IMR-90 (cell line): Measurements from ENCODE around the gene SAFB2. TPM values are rescaled to one million over a fixed set of nuclear protein-coding genes. Genes with fewer than 3 reads are reported as not detected.

ENCODE experiments used
- ATAC-seq: fragments of 200-7000 bp; cut with Tn5 transposase; 2 replicates; pipeline ENCODE4 v1.9.1; 2020; ENCODE audit warnings: low read depth, mild to moderate bottlenecking, moderate library complexity
- BruUV-seq: library from RNA; stranded (reverse); fragments of 400-500 nt; replicated peaks from 2 replicates; lab custom pipeline; 2021; lab: Mats Ljungman, UMichigan
- CTCF ChIA-PET: fragments of 300-600 bp; formaldehyde crosslinking; extraction: SDS; loops from one replicate; lab custom pipeline; 2021; ENCODE audit warnings: antibody characterized with exemption; lab: Yijun Ruan, JAX
- POLR2A ChIA-PET: fragments of 300-600 bp; sonication (Branson Sonifier 250); formaldehyde crosslinking; loops from one replicate; lab custom pipeline; 2022; ENCODE audit warnings: antibody characterized with exemption; ENCODE audit not compliant: unreplicated experiment; lab: Charles Lee
- DNase-seq: peaks from one replicate; pipeline ENCODE4 v3.0.0; 2013
- H2AFZ ChIP-seq: replicated peaks from 2 replicates; pipeline ENCODE3; 2013; ENCODE audit warnings: low read length, mild to moderate bottlenecking; ENCODE audit not compliant: poor library complexity
- H2AK5ac ChIP-seq: 2 replicates; pipeline ENCODE4 v1.6.1; 2013; ENCODE audit warnings: low read depth, low read length, inconsistent platforms
- H2AK9ac ChIP-seq: replicated peaks from 2 replicates; pipeline ENCODE3; 2013; ENCODE audit warnings: mild to moderate bottlenecking, low read depth, low read length, moderate library complexity; ENCODE audit not compliant: poor library complexity
- H2BK120ac ChIP-seq: 2 replicates; pipeline ENCODE4 v1.6.1; 2013; ENCODE audit warnings: low read depth, low read length, inconsistent platforms
- H2BK15ac ChIP-seq: 3 replicates; pipeline ENCODE4 v1.6.1; 2013; ENCODE audit warnings: low read depth, low read length, inconsistent platforms
- H2BK20ac ChIP-seq: 2 replicates; pipeline ENCODE4 v1.6.1; 2013; ENCODE audit warnings: low read depth, mild to moderate bottlenecking, inconsistent platforms, low read length, moderate library complexity
- H2BK5ac ChIP-seq: 2 replicates; pipeline ENCODE4 v1.6.1; 2013; ENCODE audit warnings: mild to moderate bottlenecking, low read depth, low read length, inconsistent platforms; ENCODE audit not compliant: poor library complexity, severe bottlenecking
- H3K14ac ChIP-seq: replicated peaks from 2 replicates; pipeline ENCODE4 v1.6.1; 2013; ENCODE audit warnings: low read depth, low read length, inconsistent platforms
- H3K18ac ChIP-seq: 2 replicates; pipeline ENCODE4 v1.6.1; 2013; ENCODE audit warnings: low read depth, low read length, control low read depth
- H3K23ac ChIP-seq: 2 replicates; pipeline ENCODE4 v1.6.1; 2013; ENCODE audit warnings: low read depth, low read length, inconsistent platforms
- H3K27ac ChIP-seq: 2 replicates; pipeline ENCODE4 v1.5.1; 2013; ENCODE audit warnings: mild to moderate bottlenecking, control low read depth, low read length; ENCODE audit not compliant: insufficient read depth
- H3K27me3 ChIP-seq: 2 replicates; pipeline ENCODE4 v1.6.1; 2013; ENCODE audit warnings: low read length; ENCODE audit not compliant: control insufficient read depth, insufficient read depth
- H3K36me3 ChIP-seq: 2 replicates; pipeline ENCODE4 v1.6.1; 2013; ENCODE audit warnings: low read length, mixed read lengths; ENCODE audit not compliant: control insufficient read depth, insufficient read depth
- H3K4ac ChIP-seq: 2 replicates; pipeline ENCODE4 v1.6.1; 2013; ENCODE audit warnings: low read depth, low read length, inconsistent platforms
- H3K4me1 ChIP-seq: 2 replicates; pipeline ENCODE4 v1.6.1; 2013; ENCODE audit warnings: low read length, mixed read lengths; ENCODE audit not compliant: control insufficient read depth, insufficient read depth
- H3K4me2 ChIP-seq: 2 replicates; pipeline ENCODE4 v1.6.1; 2013; ENCODE audit warnings: low read depth, mild to moderate bottlenecking, control low read depth, low read length, moderate library complexity
- H3K4me3 ChIP-seq: 2 replicates; pipeline ENCODE4 v1.5.1; 2013; ENCODE audit warnings: low read depth, mild to moderate bottlenecking, control low read depth, low read length, moderate library complexity; ENCODE audit not compliant: insufficient read depth
- H3K56ac ChIP-seq: 2 replicates; pipeline ENCODE4 v1.6.1; 2013; ENCODE audit warnings: low read length, inconsistent platforms; ENCODE audit not compliant: insufficient read depth; ENCODE audit errors: extremely low read depth
- H3K79me1 ChIP-seq, 2 experiments: 2 replicates each; pipeline ENCODE4 v1.6.1; 2013; ENCODE audit warnings: low read length in 2 of 2, inconsistent platforms in 1 of 2, low read depth in 1 of 2
- H3K9ac ChIP-seq: 2 replicates; pipeline ENCODE4 v1.6.1; 2013; ENCODE audit warnings: low read depth, low read length, control low read depth
- H3K9me1 ChIP-seq: 2 replicates; pipeline ENCODE4 v1.6.1; 2013; ENCODE audit warnings: low read length, inconsistent platforms; ENCODE audit not compliant: insufficient read depth
- H3K9me3 ChIP-seq: 2 replicates; pipeline ENCODE4 v1.6.1; 2013; ENCODE audit warnings: low read length; ENCODE audit not compliant: control insufficient read depth, insufficient read depth
- H4K20me1 ChIP-seq: 2 replicates; pipeline ENCODE4 v1.6.1; 2013; ENCODE audit warnings: low read length, inconsistent platforms; ENCODE audit not compliant: insufficient read depth
- H4K5ac ChIP-seq: 2 replicates; pipeline ENCODE4 v1.6.1; 2013; ENCODE audit warnings: mild to moderate bottlenecking, low read depth, low read length, control low read depth
- H4K8ac ChIP-seq, 2 experiments: 2 replicates each; pipeline ENCODE4 v1.6.1; 2013; ENCODE audit warnings: low read depth in 2 of 2, low read length in 2 of 2, control low read depth in 1 of 2, inconsistent platforms in 1 of 2
- H4K91ac ChIP-seq: 2 replicates; pipeline ENCODE4 v1.6.1; 2013; ENCODE audit warnings: low read depth, low read length, inconsistent platforms; ENCODE audit not compliant: insufficient read depth
- BHLHE40 ChIP-seq: fragments of 150-350 bp; IDR thresholded peaks from 2 replicates; pipeline ENCODE4 v1.6.1; 2016; ENCODE audit warnings: mild to moderate bottlenecking, low read depth, low read length
- CEBPB ChIP-seq: IDR thresholded peaks from 2 replicates; pipeline ENCODE4 v1.6.1; 2012; ENCODE audit warnings: low read depth, low read length, improper control_type of control experiment
- CHD1 ChIP-seq: IDR thresholded peaks from 2 replicates; pipeline ENCODE4 v1.6.1; 2012; ENCODE audit warnings: low read depth, low read length, improper control_type of control experiment
- CTCF ChIP-seq: conservative IDR thresholded peaks from 2 replicates; pipeline ENCODE4 v1.5.1; 2012; ENCODE audit warnings: mild to moderate bottlenecking, low read depth, low read length, improper control_type of control experiment
- ELK1 ChIP-seq: fragments of 150-350 bp; IDR thresholded peaks from 2 replicates; pipeline ENCODE4 v1.6.1; 2016; ENCODE audit warnings: low read depth, mild to moderate bottlenecking, low read length, moderate library complexity, borderline replicate concordance
- FOS ChIP-seq: fragments of 150-350 bp; IDR thresholded peaks from 2 replicates; pipeline ENCODE4 v1.6.1; 2016; ENCODE audit warnings: low read depth, low read length
- MAFK ChIP-seq: IDR thresholded peaks from 2 replicates; pipeline ENCODE4 v1.6.1; 2012; ENCODE audit warnings: low read depth, low read length, improper control_type of control experiment
- MAZ ChIP-seq: IDR thresholded peaks from 2 replicates; pipeline ENCODE4 v1.6.1; 2012; ENCODE audit warnings: low read depth, mild to moderate bottlenecking, low read length, improper control_type of control experiment, moderate library complexity, borderline replicate concordance
- MXI1 ChIP-seq: IDR thresholded peaks from 2 replicates; pipeline ENCODE4 v1.6.1; 2012; ENCODE audit warnings: low read depth, mild to moderate bottlenecking, low read length, moderate library complexity, borderline replicate concordance
- NFE2L2 ChIP-seq: fragments of 150-350 bp; IDR thresholded peaks from 2 replicates; pipeline ENCODE4 v1.6.1; 2016; ENCODE audit warnings: low read depth, mild to moderate bottlenecking, low read length
- POLR2A ChIP-seq: IDR thresholded peaks from 2 replicates; pipeline ENCODE4 v1.6.1; 2012; ENCODE audit warnings: mild to moderate bottlenecking, low read depth, low read length
- RAD21 ChIP-seq: IDR thresholded peaks from 2 replicates; pipeline ENCODE4 v1.6.1; 2012; ENCODE audit warnings: low read length, improper control_type of control experiment
- RCOR1 ChIP-seq: IDR thresholded peaks from 2 replicates; pipeline ENCODE4 v1.6.1; 2012; ENCODE audit warnings: mild to moderate bottlenecking, low read length, improper control_type of control experiment; ENCODE audit not compliant: insufficient replicate concordance
- RFX5 ChIP-seq: IDR thresholded peaks from 2 replicates; pipeline ENCODE4 v1.8.0; 2012; ENCODE audit warnings: low read depth, mild to moderate bottlenecking, low read length, moderate library complexity
- SMC3 ChIP-seq: fragments of 150-350 bp; IDR thresholded peaks from 2 replicates; pipeline ENCODE4 v1.6.1; 2016; ENCODE audit warnings: low read depth, mild to moderate bottlenecking, antibody characterized with exemption, low read length, moderate library complexity
- USF2 ChIP-seq: fragments of 150-350 bp; IDR thresholded peaks from 2 replicates; pipeline ENCODE4 v1.6.1; 2017; ENCODE audit warnings: mild to moderate bottlenecking, antibody characterized with exemption, low read length, low read depth
- WGBS, 2 experiments: methylation state at CpG; one replicate each; pipeline versions ENCODE4 v1.1.5 to v1.1.7; 2013; ENCODE audit warnings: missing lambda C conversion rate in 2 of 2; ENCODE audit not compliant: insufficient read length in 1 of 2; ENCODE audit errors: extremely low coverage in 2 of 2; 5-methylcytosine and 5-hydroxymethylcytosine counted together
- dilution Hi-C: fragments of 300-500 bp; cut with HindIII; formaldehyde crosslinking; loops from one replicate; pipeline ENCODE4 v1.14.3; 2018; ENCODE audit warnings: low sequenced_read_pairs; ENCODE audit not compliant: unreplicated experiment
- in situ Hi-C: fragments of 300-500 bp; cut with MboI; formaldehyde crosslinking; loops from 3 replicates; pipeline ENCODE4 v1.14.3; 2019; ENCODE audit warnings: low sequenced_read_pairs, inconsistent platforms, mixed read lengths
- intact Hi-C: fragments of 100-400 bp; cut with micrococcal nuclease; formaldehyde crosslinking; loops from 2 replicates; pipeline ENCODE4 v1.10.0; 2022
- polyA plus RNA-seq, 3 experiments: library from polyadenylated mRNA; depleted of rRNA; stranded (reverse); fragments of >200 nt; gene quantifications; 2 replicates each; pipeline ENCODE4 v1.2.3, GENCODE V29; 2012; ENCODE audit warnings: low replicate concordance in 1 of 3
- total RNA-seq: library from RNA; depleted of rRNA; stranded (reverse); fragments of >200 nt; gene quantifications from 2 replicates; pipeline ENCODE4 v1.2.3, GENCODE V29; 2012

The SAFB2 gene
- total and polyA plus RNA-seq, 2 of the 4 experiments (the other 2 are of a cell fraction): 11.8 to 26.2 TPM

GRCh38 chr19:5628461-5628860, 5.9 kb upstream of the SAFB2 start:
- Histone ChIP-seq H3K4ac (no peak overlapping the region), H3K23ac (no peak overlapping the region), H3K27ac (no peak overlapping the region), H2AK5ac (no peak overlapping the region), H3K9me1 (peaks cover 20% of the 10 kb centered on the region), H3K4me2 (no peak overlapping the region), H3K36me3 (peaks cover 45% of the 10 kb centered on the region), H3K9ac (no peak overlapping the region), H4K5ac (no peak overlapping the region), H3K4me3 (no peak overlapping the region), H3K79me1 (peaks cover 0 to 77% of the 10 kb centered on the region in 2 experiments; a peak in 3 of 4 replicates), H4K20me1 (peaks cover 99% of the 10 kb centered on the region), H2AFZ (no peak overlapping the region), H4K91ac (no peak overlapping the region), H3K4me1 (peaks cover 22% of the 10 kb centered on the region), H3K14ac (no peak overlapping the region), H2BK20ac (no peak overlapping the region), H2BK5ac (no peak overlapping the region), H3K9me3 (no peaks in the 10 kb centered on the region), H2BK120ac (no peak overlapping the region), H4K8ac (no peak overlapping the region), H3K27me3 (no peaks in the 10 kb centered on the region), H2AK9ac (no peak overlapping the region), H3K56ac (no peak overlapping the region), H2BK15ac (no peak overlapping the region), H3K18ac (no peak overlapping the region)
- in situ Hi-C loops (no loop called here), dilution Hi-C loops (no loop called here), intact Hi-C loops (no loop called here)
- ATAC-seq (peak; percentile 12; the same call in 1 of the 2 replicates), DNase-seq (peak; percentile 64)
- CTCF ChIA-PET: no interaction called here
- no peak for TF ChIP-seq CHD1
- TF ChIP-seq USF2: no peak
- no peak for TF ChIP-seq FOS
- TF ChIP-seq MAZ: no peak
- TF ChIP-seq MXI1: no peak
- TF ChIP-seq RAD21: no peak
- no peak for TF ChIP-seq ELK1
- TF ChIP-seq RFX5: no peak
- no peak for TF ChIP-seq MAFK
- no peak for TF ChIP-seq SMC3
- TF ChIP-seq NFE2L2: no peak
- TF ChIP-seq CTCF: no peak
- no peak for TF ChIP-seq CEBPB
- no peak for TF ChIP-seq BHLHE40
- no peak for TF ChIP-seq RCOR1
- no peak for TF ChIP-seq POLR2A
- BruUV-seq: no TSS peak
- POLR2A ChIA-PET: no interaction called here
- no CpG with 5 or more reads among the region's 1 CpG for WGBS, 2 experiments
